ENCODE measurements around the gene TMEM72.
A peak's percentile ranks its signal among the peaks of the same experiment; 100 is the strongest.

The TMEM72 gene

DNA sequence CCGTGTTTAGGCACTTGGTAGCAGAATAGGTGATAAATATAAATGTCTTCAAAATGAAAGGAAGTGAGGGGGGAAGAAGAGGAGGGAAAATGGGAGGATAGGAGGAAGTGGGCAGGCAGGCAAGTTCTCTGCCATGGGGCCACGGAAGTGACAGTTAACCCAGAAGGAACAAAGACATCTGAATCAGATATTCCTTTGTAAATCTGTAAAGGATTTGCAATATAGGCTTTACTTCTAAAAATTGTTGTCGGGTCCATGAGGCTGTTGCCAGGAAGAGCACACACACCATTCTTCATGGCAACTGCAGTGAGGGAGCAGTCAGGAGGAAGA lies 24.8 kb downstream of the TMEM72 start:
- Histone ChIP-seq H3K27ac (peak overlapping the region; percentile 53 to 63), H3K36me3 (no peaks in the 10 kb centered on the region), H3K9me3 (no peaks in the 10 kb centered on the region), H3K4me1 (peaks cover 0 to 34% (median 22%) of the 10 kb centered on the region in 4 donors), H3K27me3 (no peaks in the 10 kb centered on the region), H3K4me3 (no peak overlapping the region)
- TF ChIP-seq CTCF (IDR thresholded peaks at IDR 0.05): no peak
- intact Hi-C loops (cut with DNase I; ENCODE audit: low total_unique reads): loop anchor here (10.0 kb wide), 1 partner anchor 309 kb away; no protein-coding TSS in a partner anchor
- DNase-seq: no peak

DNA sequence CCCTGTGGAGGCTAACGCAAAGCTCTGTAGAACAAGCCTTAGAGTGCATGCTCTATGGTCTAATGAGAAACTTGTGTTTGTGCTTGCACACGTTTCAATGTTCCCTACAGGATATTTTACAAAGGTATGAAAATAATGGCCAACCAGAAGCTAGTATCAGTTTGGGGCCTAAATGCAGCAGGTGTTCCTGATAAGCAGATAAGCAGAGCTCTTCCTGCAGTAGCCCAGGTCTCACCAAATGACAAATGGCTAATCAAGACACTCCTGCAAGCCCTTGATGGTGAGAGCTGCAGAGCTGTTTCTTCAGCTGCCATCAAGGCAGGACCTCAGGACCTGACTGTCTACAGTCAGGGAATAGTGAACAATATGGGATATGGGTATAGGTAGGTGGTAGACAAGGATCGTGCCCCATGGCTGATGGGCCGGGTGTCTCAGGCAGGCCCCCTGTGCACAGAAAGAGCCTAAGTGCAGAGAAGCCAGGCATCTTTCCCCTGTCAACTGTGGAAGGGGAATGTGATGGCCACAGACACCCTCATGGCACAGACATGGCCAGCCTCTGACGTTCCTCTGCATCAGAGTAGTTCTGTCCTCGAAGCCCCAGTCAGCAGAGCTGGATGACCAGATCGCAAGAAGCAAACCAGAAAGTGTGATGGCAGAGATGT lies 25.3 kb downstream of the TMEM72 start:
- intact Hi-C loops (cut with DNase I; ENCODE audit: low total_unique reads): loop anchor here (10.0 kb wide), 1 partner anchor 308 kb away; no protein-coding TSS in a partner anchor
- Histone ChIP-seq H3K27ac (peak overlapping the region; percentile 53 to 63), H3K36me3 (no peaks in the 10 kb centered on the region), H3K4me3 (no peak overlapping the region), H3K4me1 (peaks cover 0 to 34% (median 22%) of the 10 kb centered on the region in 4 donors), H3K27me3 (no peaks in the 10 kb centered on the region), H3K9me3 (no peaks in the 10 kb centered on the region)
- no peak for DNase-seq
- TF ChIP-seq CTCF (IDR thresholded peaks at IDR 0.05): no peak

GRCh38 chr10:44937196-44938005 lies 26.3 kb downstream of the TMEM72 start:
- Histone ChIP-seq H3K27ac (no peak overlapping the region), H3K9me3 (no peaks in the 10 kb centered on the region), H3K4me3 (no peak overlapping the region), H3K36me3 (no peaks in the 10 kb centered on the region), H3K4me1 (peaks cover 0 to 32% (median 22%) of the 10 kb centered on the region in 4 donors), H3K27me3 (no peaks in the 10 kb centered on the region)
- DNase-seq: no peak
- no peak for TF ChIP-seq CTCF (IDR thresholded peaks at IDR 0.05)
- intact Hi-C loops (cut with DNase I; ENCODE audit: low total_unique reads): loop anchor here (10.0 kb wide), 1 partner anchor 307 kb away; no protein-coding TSS in a partner anchor

DNA sequence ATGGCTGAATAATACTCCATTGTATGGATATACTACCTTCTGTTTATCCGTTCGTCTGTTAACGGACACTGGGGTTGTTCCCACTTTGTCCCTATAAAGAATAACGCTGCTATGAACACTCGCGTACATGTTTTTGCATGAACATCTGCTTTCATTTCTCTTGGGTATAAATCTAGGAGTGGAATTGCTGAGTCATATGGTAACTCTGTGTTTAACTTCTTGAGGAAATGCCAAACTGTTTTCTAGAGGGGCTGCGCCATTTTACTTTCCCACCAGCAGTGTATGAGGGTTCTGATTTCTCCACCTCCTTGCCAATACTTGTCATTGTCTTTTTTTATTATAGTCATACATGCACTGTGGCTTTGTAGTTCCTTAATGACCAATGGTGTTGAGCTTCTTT lies 27.8 kb downstream of the TMEM72 start:
- H3K36me3 ChIP-seq: no peaks in the 10 kb centered on the region
- intact Hi-C loops (cut with DNase I; ENCODE audit: low total_unique reads): loop anchor here (10.0 kb wide), 1 partner anchor 306 kb away; no protein-coding TSS in a partner anchor
- no peaks in the 10 kb centered on the region for H3K9me3 ChIP-seq
- no peak for TF ChIP-seq CTCF (IDR thresholded peaks at IDR 0.05)
- H3K4me1 ChIP-seq: peaks cover 0 to 24% (median 16%) of the 10 kb centered on the region in 4 donors
- no peak overlapping the region for H3K4me3 ChIP-seq
- no peak for DNase-seq
- H3K27ac ChIP-seq: no peak overlapping the region
- H3K27me3 ChIP-seq: no peaks in the 10 kb centered on the region

DNA sequence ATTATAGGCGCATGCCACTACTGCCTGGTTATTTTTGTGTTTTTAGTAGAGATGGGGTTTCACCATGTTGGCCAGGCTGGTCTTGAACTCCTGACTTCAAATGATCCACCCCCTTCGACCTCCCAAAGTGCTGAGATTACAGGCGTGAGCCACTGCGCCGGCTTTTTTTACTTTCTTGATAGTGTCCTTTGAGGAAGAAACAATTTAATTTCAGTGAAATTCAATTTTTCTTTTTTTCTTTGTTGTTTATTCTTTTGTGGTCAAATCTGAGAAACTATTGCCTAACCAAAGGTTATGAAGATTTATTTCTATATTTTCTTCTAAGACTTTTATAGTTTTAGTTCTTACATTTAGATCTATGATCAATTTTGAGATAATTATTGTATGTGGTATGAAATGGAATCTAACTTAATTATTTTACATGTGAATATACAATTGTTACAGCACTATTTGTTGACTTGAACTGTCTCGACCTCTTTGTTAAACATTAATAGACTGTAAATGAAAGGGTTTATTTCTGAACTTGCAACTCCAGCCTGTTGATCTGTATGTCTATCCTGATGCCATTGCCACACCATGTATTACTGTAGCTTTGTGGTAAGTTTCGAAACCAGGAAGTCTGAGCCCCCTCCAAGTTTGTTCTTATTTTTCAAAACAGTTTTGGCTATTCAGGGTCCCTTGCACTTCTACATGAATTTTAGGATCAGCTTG lies 28.7 kb downstream of the TMEM72 start:
- Histone ChIP-seq H3K36me3 (no peaks in the 10 kb centered on the region), H3K9me3 (peaks cover 0 to 5% (median 0%) of the 10 kb centered on the region in 3 donors), H3K27me3 (no peaks in the 10 kb centered on the region), H3K4me3 (no peak overlapping the region), H3K27ac (no peak overlapping the region), H3K4me1 (peaks cover 0 to 17% (median 13%) of the 10 kb centered on the region in 4 donors)
- no peak for TF ChIP-seq CTCF (IDR thresholded peaks at IDR 0.05)
- DNase-seq: no peak
- intact Hi-C loops (cut with DNase I; ENCODE audit: low total_unique reads): loop anchor here (10.0 kb wide), 1 partner anchor 305 kb away; no protein-coding TSS in a partner anchor

Measured in tibial artery (tissue), 4 donors.